Adrenal gland (tissue), 12 donors: ENCODE data around the gene DPP4. TPM values are rescaled to one million over a fixed set of nuclear protein-coding genes. Genes with fewer than 3 reads are reported as not detected.

Source experiments
- DNase-seq, 7 donors: peaks; one replicate each; pipeline ENCODE4 v3.0.0-alpha.2; 2019 to 2020
- H3K27ac ChIP-seq, 5 donors: fragments of 200-600 bp; sonication (generic) in 4 of 5; 1 replicate in 3 of 5; 2 replicates in 2 of 5; pipeline versions ENCODE4 v1.5.1 to v1.8.0; 2016 to 2020; ENCODE audit warnings: mild to moderate bottlenecking in 1 of 5
- H3K27me3 ChIP-seq: fragments of 200-600 bp; 2 replicates; pipeline ENCODE4 v1.8.0; 2021
- H3K36me3 ChIP-seq, 2 donors: fragments of 200-600 bp; replicated peaks in 1 of 2; 1 replicate in 1 of 2; 2 replicates in 1 of 2; pipeline versions ENCODE4 v1.5.1 to v1.8.0; 2018 to 2022
- H3K4me1 ChIP-seq, 2 donors: fragments of 200-600 bp; replicated peaks in 1 of 2; 1 replicate in 1 of 2; 2 replicates in 1 of 2; pipeline versions ENCODE4 v1.5.1 to v1.8.0; 2018 to 2021
- H3K4me3 ChIP-seq, 4 donors: fragments of 200-600 bp; sonication (generic) in 3 of 4; one replicate each; pipeline ENCODE4 v1.5.1; 2016 to 2018
- H3K9me3 ChIP-seq, 3 donors: fragments of 200-600 bp; sonication (generic) in 1 of 3; replicated peaks in 1 of 3; 1 replicate in 2 of 3; 2 replicates in 1 of 3; pipeline versions ENCODE4 v1.5.1 to v1.8.0; 2016 to 2021
- POLR2A ChIP-seq, 2 donors: fragments of 450-650 bp; IDR thresholded peaks; one replicate each; pipeline ENCODE4 v1.6.1; 2017; ENCODE audit warnings: antibody characterized with exemption in 2 of 2, mild to moderate bottlenecking in 2 of 2, moderate library complexity in 1 of 2
- WGBS, 4 donors: extraction: QIAGEN DNeasy Blood & Tissue Kit in 2 of 4; methylation state at CpG; one replicate each; pipeline versions ENCODE4 v1.1.5 to v1.1.7; 2013 to 2017; 5-methylcytosine and 5-hydroxymethylcytosine counted together
- intact Hi-C, 2 donors: fragments of 100-400 bp; cut with DNase I; formaldehyde crosslinking; loops; one replicate each; pipeline versions ENCODE4 v1.14.1 to v1.15.0; 2022 to 2023
- polyA plus RNA-seq, 3 donors: library from polyadenylated mRNA; stranded (reverse); fragments of 200-250 nt in 2 of 3; fragments of 350-450 nt in 1 of 3; fragmentation: Illumina TruSeq in 1 of 3; extraction: RNeasy Lipid Tissue Mini Kit (QIAGEN cat#74804) in 1 of 3; gene quantifications; one replicate each; pipeline ENCODE4 v1.2.3, GENCODE V29; 2013 to 2014
- total RNA-seq, 9 donors: library from RNA; depleted of rRNA in 4 of 9; stranded (reverse); fragments of >200 nt in 4 of 9; fragments of 120-200 nt in 1 of 9; fragmentation: NEBNext Ultra II Directional in 1 of 9; extraction: Animal tissue kit (Norgen Biotek cat#: 25700) in 1 of 9; gene quantifications; one replicate each; pipeline versions ENCODE4 v1.1.0 to v1.2.4, GENCODE V29; 2013 to 2023
- TF ChIP-seq, protein P1 (sequence below), 6 experiments: fragments of 450-650 bp in 4 of 6; fragments of 200-600 bp in 2 of 6; sonication (generic) in 1 of 6; IDR thresholded peaks; 1 replicate in 5 of 6; 2 replicates in 1 of 6; pipeline versions ENCODE4 v1.5.1 to v1.8.0; 2016 to 2021; ENCODE audit warnings: antibody characterized with exemption in 6 of 6, mild to moderate bottlenecking in 2 of 6, moderate library complexity in 1 of 6
- donor health status: healthy with polysubstance abuse.
- donor health status: Bipolar disorder and iron deficiency.
- donor health status: DM: yes; HTN: yes; CAD: no.
- donor health status: DM: no; HTN: no; CAD: no.
- donor health status: DM: no; HTN: no; CAD: no.
- donor health status: DM: yes; HTN: yes; CAD: no.

Gene DPP4
- total and polyA plus RNA-seq, 12 donors, result 0.72 to 49.2 (median 7.8) TPM

DNA sequence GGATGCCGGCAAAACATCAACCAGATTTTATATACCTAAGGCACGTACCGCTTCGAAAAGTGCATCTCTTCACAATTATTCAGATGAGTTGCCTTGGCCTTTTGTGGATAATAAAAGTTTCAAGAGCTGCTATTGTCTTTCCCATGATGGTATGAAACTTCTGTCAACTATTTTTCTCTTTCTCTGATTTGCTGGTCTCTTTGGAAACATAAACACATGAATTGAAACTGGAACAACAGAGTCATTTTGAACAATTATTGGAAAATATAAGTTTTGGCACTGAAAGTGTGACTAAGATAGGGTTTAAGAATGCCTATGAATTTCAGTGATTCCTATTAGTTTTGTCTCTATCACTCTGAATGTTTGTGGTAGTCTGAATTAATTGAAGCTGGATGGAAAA lies 109.9 kb downstream of the DPP4 start:
- no peak for DNase-seq
- no peak overlapping the region for H3K27ac ChIP-seq
- H3K9me3 ChIP-seq, result no peaks in the 10 kb centered on the region
- H3K4me3 ChIP-seq, result no peak overlapping the region
- no peaks in the 10 kb centered on the region for H3K27me3 ChIP-seq
- WGBS, 4 donors, result 96 to 97% (median 97%) methylated on average over 4 of the region's 4 CpGs
- H3K4me1 ChIP-seq, result no peaks in the 10 kb centered on the region
- TF ChIP-seq POLR2A (IDR thresholded peaks at IDR 0.05), result no peak
- TF ChIP-seq, protein P1, sequence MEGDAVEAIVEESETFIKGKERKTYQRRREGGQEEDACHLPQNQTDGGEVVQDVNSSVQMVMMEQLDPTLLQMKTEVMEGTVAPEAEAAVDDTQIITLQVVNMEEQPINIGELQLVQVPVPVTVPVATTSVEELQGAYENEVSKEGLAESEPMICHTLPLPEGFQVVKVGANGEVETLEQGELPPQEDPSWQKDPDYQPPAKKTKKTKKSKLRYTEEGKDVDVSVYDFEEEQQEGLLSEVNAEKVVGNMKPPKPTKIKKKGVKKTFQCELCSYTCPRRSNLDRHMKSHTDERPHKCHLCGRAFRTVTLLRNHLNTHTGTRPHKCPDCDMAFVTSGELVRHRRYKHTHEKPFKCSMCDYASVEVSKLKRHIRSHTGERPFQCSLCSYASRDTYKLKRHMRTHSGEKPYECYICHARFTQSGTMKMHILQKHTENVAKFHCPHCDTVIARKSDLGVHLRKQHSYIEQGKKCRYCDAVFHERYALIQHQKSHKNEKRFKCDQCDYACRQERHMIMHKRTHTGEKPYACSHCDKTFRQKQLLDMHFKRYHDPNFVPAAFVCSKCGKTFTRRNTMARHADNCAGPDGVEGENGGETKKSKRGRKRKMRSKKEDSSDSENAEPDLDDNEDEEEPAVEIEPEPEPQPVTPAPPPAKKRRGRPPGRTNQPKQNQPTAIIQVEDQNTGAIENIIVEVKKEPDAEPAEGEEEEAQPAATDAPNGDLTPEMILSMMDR (IDR thresholded peaks at IDR 0.05), result no peak
- H3K36me3 ChIP-seq, result no peaks in the 10 kb centered on the region
- intact Hi-C loops, result no loop called here

DNA sequence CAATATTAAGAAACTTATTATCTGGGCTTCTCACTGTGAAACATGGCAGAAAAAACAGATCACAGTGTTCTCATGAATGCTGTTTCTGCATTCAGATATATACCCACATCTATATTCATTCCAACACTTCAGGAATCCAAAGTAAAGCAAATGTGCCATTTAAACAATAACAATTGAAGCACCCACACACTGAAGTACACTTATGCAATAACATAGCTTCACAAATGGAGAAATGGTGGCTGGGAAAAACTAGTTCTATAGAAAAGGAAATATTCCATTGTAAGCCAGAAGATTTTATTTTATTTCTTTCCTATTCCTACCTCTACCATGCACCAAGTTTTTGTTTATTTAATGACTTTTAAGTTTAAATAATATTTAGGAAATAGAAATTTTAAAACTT lies 111.9 kb downstream of the DPP4 start:
- no peak for TF ChIP-seq POLR2A (IDR thresholded peaks at IDR 0.05)
- TF ChIP-seq, protein P1 (IDR thresholded peaks at IDR 0.05), result no peak
- Histone ChIP-seq H3K36me3 (no peaks in the 10 kb centered on the region), H3K9me3 (no peaks in the 10 kb centered on the region), H3K27ac (no peak overlapping the region), H3K27me3 (no peaks in the 10 kb centered on the region), H3K4me1 (no peaks in the 10 kb centered on the region), H3K4me3 (no peak overlapping the region)
- intact Hi-C loops, result no loop called here
- no peak for DNase-seq

DNA sequence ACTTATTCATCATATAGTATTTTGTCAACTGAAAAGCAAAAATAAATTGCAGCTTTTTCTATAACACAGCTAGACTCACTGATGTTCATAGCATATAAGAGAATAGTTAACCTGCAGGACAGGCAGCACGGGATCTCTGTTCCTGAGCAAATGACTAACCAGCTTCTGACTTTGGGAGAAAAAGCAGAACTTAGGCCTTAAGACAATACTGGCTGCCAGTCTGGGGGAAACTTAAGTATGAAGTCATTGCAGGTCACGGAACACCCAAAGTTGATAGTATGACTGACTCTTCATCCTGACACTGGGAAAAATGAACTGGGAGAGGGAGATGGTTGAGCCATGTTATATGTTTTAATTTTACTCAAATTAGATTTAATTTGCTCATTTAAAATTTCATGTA lies 113.0 kb downstream of the DPP4 start:
- H3K4me3 ChIP-seq, result no peak overlapping the region
- no peaks in the 10 kb centered on the region for H3K9me3 ChIP-seq
- no peaks in the 10 kb centered on the region for H3K36me3 ChIP-seq
- no peak for DNase-seq
- intact Hi-C loops, result no loop called here
- TF ChIP-seq, protein P1 (IDR thresholded peaks at IDR 0.05), result no peak
- no peak for TF ChIP-seq POLR2A (IDR thresholded peaks at IDR 0.05)
- H3K4me1 ChIP-seq, result no peaks in the 10 kb centered on the region
- WGBS, 4 donors, result 75 to 88% (median 79%) methylated on average over 2 of the region's 2 CpGs
- H3K27me3 ChIP-seq, result no peaks in the 10 kb centered on the region
- no peak overlapping the region for H3K27ac ChIP-seq

DNA sequence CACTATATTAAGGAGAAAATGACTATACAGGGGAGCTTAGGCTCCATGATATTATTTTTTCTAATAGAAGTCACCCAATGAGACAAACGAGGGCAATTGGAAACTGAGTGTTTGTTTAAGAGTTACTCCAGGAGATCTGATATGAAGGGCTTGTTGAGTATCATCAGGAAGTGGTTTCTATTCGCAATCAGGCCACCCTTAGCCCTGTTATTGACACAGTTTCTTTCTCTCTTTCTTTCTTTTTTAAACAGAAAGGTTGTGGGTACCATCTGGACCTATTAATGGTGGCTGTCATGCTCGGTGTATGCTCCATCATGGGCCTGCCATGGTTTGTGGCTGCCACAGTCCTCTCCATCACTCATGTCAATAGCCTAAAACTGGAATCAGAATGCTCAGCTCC lies 117.3 kb downstream of the DPP4 start:
- no peak overlapping the region for H3K27ac ChIP-seq
- H3K4me1 ChIP-seq, result no peaks in the 10 kb centered on the region
- H3K27me3 ChIP-seq, result no peaks in the 10 kb centered on the region
- H3K4me3 ChIP-seq, result no peak overlapping the region
- DNase-seq, result no peak
- no peaks in the 10 kb centered on the region for H3K36me3 ChIP-seq
- WGBS, 4 donors, result 58 to 75% (median 65%) methylated on average over 3 of the region's 3 CpGs
- intact Hi-C loops, result no loop called here
- no peaks in the 10 kb centered on the region for H3K9me3 ChIP-seq
- no peak for TF ChIP-seq POLR2A (IDR thresholded peaks at IDR 0.05)

DNA sequence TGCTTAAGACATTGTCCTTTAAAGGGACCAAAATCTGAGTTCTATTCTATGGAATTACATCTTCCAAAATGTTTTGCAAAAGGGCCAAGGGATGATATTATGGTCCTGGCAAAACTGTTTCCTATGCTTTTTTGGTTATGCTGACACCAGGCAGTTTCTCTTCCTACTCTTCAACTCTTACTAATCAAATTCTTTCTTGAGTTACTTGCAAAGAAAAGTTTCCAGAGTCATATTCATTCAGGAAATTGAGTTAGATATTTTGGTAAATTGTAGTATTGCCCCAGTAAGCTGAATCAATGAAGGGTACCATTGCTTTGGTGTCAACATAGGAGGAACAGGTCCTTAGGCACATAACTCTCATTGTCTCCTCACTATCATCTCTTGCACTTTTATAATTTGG lies 118.8 kb downstream of the DPP4 start:
- Histone ChIP-seq H3K36me3 (no peaks in the 10 kb centered on the region), H3K4me1 (no peaks in the 10 kb centered on the region), H3K9me3 (no peaks in the 10 kb centered on the region), H3K27ac (no peak overlapping the region), H3K27me3 (no peaks in the 10 kb centered on the region), H3K4me3 (no peak overlapping the region)
- no peak for DNase-seq
- intact Hi-C loops, result no loop called here
- TF ChIP-seq, protein P1 (IDR thresholded peaks at IDR 0.05), result no peak
- no peak for TF ChIP-seq POLR2A (IDR thresholded peaks at IDR 0.05)
